Superior temporal gyrus (tissue), 1 donor: ENCODE data around the gene HSD17B10.
"Not testable (repeated sequence)": the region's sequence is repeated elsewhere in the genome, so short reads cannot be mapped to it uniquely, and the experiment has no call there.

Experiments
- DNase-seq: peaks from one replicate; pipeline ENCODE4 v3.0.0-alpha.2; 2016; ENCODE audit errors: extremely low spot score

Gene HSD17B10

DNA sequence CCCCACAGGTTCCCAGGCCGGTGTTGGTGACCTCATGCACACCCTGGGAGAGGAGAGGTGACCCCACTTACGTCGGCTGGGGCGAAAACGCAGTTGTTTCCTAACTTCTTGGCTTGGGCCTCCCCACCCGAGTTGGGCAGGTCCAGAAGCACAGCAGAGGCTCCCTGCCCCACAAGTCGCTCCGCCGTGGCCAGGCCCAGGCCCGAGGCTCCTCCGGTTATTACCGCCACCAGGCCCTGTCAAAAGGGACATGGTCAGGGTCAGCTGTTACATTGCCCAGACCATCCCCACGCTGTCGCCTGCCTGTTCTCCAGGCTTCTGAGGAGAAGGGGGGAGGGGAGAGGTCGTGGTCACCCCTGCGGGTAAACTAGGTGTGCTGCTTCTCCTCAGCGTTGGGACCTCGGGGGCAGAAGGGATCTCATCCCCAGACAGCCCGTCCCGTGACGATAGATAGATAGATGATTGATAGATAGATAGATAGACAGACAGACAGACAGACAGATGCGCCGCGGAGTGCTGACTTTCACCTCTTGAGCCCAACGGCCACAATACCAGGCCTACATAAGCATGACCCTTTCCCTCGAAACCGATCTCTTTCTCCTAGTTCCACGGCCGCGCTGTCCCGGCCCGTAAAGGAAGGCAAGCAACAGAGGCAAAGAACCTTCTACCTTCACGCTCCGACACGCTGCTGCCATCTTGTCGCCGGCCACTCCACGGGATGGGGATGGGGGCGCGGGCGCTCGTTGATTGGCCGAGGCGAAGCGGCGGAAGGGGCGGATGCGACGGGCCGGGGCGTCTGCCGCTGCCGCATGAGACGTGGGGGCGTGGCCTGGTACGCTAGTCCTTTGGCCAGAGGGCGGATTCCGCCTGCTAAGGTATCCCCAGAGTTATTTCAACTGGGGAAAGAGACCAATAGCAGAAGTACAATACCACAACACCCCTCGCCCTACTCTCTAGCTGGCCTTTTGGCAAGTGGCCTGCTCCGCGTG lies at the start of gene HSD17B10:
HSD17B10 (minus strand) TSS at position 720 of the 989 bp plus-strand sequence; CDS start at position 695, 25 bp downstream.
- DNase-seq: peak; percentile 81

DNA sequence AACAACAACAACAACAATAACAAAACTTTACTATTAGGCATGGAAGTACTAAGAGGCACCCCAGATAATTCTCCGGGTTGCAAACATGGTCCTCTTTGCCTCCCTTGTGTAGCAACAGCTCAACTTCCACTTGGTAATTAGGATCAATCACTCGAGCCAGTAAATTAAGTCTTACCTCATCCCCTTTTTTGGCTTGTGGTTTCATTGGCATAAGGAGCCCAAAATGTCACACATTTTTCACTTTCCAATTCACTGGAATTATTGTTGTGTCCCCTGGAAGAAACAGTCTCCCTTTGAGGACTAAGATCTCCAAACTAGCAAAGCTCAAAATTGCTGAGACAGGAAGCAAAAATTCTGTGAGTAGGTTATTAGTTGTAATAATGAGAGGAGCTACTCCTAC lies 49.2 kb upstream of the HSD17B10 start:
- DNase-seq: no peak

DNA sequence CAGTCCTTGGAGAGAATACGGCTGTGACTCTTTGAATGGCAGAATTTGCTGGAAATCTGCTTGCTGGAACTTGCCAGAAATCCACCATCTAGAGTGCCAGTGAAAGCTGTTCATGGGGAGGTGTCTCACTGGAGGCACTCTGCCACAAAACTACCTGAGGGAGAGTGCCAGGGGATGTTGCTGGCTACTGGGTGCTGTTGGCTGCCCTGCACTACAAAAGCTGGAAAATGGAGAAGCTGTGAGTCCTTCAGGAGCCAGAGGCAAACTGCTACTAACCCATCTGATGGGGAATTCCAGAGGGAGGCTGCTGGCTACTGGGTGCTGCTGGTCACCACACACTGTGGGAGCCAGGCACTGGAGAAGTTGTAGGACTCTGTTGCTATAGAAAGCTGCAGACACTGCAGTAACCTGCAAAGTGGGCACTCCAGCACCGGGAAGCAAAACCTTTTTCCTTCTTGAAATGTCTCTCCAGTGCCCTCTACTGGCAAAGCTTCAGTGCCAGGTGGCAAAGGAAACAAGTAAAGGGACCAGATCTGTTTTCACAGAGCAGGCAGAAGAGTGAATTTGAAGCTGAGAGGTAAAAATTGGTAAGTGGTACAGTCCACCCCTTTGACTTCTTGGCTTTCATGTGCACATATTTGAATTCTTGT lies 47.8 kb upstream of the HSD17B10 start:
- peak; percentile 64 for DNase-seq

DNA sequence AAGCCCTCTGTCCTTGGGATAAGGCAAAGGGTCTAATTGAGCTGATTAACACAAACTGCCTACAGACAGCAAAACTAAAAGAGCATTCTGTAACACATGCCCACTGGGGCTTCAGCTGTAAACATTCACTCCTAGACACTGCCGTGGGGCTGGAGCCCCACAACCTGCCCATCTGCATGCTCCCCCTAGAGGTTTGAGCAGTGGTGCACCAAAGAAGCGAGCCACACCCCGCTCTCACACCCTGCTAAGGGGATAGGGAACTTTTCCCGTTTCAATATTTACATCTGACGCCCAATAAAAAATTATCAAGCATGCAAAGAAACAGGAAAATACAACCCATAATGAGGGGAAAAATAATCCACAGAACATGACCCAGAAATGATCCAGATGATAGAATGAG lies 46.9 kb upstream of the HSD17B10 start:
- DNase-seq: no peak

DNA sequence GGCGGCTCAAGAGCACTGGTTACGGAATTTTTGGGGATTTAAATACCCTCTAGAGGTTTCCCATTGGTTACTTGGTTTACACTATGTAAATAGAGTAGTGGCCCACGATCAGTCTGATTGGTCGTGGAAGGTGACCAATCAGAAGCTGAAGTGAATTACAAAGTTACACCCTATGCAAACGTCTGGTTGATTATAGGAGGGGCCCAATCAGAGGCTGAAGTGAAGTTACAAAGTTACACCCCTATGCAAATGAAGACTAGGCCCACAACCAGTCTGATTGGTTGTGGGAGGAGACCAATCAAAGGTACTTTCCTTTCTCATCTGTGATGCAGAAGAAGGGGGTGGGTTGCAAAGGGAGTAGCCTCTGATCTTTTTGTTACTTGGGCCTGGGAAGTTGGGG lies 45.1 kb upstream of the HSD17B10 start:
- DNase-seq: no peak

DNA sequence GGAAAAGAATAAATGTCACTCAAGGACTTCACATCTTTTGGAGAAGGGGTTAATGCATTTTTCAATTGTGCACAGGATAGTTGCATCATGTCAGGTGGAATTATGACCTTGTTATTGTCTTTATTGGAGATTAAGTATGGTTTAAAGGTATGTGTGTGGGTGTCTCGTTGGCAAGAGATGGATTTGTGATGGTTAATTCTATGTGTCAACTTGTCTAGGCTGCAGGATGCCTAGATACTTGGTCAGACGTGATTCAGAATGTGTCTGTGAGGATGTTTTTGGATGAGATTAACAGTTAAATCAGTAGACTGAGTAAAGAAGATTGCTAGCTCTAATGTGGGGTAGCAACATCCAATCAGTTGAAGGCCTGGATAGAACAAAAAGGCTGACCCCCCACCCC lies 42.2 kb upstream of the HSD17B10 start:
- DNase-seq: no peak

DNA sequence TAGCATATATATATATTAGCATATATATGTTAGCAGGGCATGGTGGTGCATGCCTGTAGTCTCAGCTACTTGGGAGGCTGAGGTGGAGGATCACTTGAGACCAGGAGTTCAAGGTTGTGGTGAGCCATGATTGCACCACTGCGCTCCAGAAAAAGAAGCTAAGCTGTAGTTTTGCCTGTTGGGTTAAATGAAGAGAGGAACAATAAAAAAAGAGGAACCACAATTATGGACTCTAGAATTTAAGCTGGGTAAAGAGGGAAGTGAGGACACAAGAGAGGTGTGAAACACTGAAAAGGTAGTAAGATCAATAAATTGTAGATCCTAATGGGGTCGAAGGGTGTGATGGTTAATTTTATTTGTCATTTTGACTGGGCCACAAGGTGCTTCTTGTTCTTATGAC lies 40.5 kb upstream of the HSD17B10 start:
- DNase-seq: no peak

DNA sequence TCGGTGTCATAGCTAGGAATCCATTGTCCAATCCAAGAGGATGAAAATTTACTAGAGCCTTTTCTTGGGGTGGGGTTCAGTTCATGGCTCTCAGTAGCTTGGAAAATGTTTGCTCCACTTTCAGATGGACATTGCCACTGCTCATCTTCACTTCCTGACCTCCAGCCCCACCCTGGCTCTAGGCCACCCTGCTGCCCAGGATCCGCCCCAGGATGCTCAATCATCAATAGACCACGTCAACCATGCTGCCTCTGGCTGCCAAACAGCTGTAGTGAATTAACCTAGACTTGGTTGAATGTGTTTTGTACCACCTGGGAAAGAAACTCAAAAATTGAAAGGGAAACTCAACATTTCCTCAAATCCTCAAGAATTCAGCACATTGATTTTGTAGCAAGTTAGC lies 37.2 kb upstream of the HSD17B10 start:
- DNase-seq: no peak

DNA sequence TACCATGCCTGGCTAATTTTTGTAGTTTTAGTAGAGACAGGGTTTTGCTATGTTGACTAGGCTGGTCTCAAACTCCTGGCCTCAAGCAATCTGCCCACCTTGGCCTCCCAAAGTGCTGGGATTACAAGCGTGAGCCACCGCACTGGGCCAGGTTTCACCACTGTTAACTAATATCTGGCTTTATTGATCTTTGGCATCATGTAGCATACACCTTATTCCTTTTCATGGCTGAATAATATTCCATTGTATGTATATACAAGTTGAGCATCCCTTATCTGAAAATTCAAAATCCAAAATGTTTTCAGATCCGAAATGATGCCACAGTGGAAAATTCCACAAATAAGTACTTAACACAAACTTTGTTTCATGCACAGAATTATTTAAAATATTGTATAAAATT lies 34.5 kb upstream of the HSD17B10 start:
- not testable (repeated sequence) for DNase-seq

DNA sequence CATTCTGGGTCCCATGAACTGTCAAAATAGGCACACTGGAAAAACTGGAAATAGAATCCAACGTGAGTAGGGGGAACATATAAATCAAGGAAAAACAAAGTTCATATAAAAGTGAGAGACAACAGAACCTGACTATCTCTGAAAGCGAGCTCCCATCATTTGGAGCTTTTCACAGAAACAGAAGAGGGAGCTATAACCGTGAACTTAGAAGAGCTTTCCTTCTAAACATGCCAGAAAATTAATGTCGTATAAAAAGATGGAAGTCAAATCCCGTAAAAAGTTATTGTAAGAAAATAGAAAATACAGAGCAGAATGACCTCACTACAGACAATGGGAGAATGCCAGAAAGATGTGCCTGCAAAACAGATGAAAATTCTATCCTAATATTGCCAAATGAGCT lies 23.9 kb upstream of the HSD17B10 start:
- DNase-seq: peak; percentile 8

DNA sequence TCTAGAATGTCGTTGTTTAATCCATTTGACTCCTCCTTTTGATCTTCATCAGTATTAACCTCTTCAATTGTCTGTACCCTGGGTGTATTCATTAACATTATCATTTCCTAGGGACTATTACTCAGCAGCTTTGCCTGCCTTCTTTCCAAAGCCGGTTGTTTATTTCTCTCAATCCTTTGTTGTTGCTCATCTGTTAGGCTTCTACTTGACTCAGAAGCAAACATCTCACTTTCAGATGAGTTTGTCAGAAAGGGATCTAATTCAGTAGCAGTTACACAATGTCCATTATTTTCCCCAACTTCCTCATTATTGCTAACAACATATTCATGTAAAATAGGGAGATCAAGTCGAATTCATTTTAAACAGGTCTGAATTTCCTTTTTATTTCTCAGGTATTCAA lies 22.1 kb upstream of the HSD17B10 start:
- no peak for DNase-seq

DNA sequence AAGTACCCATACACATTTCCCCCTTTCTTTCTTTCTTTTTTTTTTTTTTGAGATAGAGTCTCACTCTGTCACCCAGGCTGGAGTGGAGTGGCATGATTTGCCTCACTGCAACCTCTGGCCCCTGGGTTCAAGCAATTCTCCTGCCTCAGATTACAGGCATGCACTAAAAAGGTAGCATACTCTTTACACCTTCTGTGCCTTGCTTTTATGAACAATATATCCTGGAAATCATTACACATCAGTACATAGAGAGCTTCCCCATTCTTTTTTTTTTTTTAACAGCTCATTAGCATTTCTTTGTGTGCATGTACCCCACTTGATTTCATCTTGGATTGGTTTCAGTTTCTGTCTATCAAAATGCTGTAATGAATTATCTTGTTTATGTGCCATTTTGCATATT lies 18.6 kb upstream of the HSD17B10 start:
- no peak for DNase-seq

DNA sequence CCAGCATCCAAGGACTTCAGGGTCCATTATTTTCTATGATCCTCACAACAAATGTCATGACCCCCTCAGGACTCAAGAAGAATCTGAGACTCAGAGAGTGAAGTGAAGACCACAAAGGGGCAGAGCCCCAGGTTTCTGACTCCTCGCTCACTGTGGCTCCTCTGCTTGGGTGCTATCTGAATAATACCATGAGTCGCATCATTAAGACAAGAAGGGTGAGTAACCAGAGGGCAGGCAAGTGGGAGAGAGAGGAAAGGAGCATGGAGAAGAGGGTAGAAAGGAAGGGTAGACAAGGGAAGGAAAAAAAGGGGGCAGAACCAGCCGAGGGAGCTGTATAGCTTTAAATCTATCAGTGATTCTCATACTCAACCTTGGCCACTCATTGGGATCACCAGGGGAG lies 15.5 kb upstream of the HSD17B10 start:
- DNase-seq: no peak

DNA sequence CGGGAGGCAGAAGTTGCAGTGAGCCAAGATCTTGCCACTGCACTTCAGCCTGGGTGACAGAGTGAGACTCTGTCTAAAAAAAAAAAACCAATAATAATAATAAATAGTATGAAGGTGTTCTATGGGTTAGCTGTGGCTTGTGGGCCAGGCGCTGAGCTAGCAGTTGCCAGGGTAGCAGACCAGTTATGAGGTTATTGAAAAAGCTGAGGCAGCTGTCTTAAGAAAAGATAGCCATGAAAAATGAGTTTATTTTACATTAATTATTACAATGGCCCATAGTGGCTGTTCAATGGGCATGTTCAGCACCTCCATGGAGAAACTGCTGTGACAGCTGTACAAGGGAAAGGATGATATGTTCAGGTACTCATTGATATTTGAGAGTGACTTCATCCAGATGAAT lies 13.3 kb upstream of the HSD17B10 start:
- DNase-seq: no peak

DNA sequence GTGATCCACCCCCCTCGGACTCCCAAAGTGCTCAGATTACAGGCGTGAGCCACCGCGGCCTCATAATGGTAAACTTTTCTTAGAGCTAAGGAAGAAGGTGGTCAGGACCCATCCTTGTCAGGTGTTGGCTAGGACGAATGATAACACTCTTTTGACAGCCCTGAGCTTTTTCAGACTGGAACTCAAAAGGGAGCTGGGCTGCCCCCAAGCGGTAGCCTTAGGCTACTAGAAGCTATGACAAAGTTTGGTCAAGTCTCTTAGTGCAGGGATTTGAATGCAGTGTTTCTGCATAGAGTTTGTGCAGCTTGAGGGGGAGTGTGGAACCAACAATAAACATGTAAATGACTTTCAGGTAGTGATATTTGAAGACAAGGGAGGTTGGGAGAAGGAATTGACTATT lies 11.8 kb upstream of the HSD17B10 start:
- peak; percentile 45 for DNase-seq

DNA sequence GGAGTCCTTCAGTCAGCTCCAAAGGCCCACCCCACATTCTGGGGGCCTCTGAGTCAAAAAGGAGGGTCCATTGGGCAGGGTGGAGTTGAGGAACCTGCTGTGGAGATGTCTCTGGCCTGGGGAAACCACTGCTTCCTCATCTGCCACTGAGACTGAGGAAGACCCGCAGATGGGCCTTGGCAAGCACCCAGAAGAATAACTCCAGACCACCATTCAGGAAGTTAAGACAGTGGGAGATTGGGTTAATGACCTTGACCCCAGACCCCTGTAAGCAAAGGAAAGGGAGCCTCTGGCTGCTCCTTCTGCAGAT lies 8.1 kb upstream of the HSD17B10 start:
- DNase-seq: no peak

DNA sequence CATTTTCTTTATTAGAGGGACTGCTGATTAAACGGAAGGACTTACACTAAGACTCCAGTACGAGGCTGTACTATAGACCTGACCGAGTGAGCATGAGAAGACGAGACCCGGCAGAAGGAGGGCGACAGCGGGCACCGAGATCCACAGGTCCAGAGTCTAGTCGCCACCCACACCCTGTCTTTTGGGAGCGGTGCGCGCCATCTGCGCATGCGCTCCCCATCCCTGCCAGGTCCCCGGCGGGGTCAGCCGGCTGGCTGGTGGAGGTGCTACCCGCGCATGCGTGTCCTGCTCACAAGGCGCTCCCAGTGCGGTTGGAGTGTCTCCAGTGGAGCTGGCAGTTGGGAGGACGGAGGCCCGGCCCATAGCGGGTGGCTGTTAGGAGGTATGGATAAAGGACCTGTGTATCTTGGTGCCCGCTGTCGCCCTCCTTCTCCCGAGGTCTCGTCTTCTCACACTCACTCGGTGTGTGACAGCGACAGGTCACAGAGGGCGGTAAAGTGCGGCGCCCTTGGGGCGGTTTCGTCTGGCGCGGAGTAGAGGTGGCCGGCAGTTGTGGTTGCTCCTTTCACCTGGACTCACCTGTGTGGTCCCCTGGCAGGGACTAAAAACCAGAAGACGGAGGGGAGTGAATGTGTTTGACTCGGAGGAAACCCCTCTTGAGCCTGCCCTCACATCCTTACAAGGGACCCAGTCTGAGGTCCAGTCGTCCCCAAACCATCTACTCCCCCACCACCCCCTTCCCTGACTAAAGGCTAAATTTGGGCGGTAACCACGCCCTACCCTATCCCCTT lies 7.6 kb upstream of the HSD17B10 start:
- peak; percentile 41 for DNase-seq

DNA sequence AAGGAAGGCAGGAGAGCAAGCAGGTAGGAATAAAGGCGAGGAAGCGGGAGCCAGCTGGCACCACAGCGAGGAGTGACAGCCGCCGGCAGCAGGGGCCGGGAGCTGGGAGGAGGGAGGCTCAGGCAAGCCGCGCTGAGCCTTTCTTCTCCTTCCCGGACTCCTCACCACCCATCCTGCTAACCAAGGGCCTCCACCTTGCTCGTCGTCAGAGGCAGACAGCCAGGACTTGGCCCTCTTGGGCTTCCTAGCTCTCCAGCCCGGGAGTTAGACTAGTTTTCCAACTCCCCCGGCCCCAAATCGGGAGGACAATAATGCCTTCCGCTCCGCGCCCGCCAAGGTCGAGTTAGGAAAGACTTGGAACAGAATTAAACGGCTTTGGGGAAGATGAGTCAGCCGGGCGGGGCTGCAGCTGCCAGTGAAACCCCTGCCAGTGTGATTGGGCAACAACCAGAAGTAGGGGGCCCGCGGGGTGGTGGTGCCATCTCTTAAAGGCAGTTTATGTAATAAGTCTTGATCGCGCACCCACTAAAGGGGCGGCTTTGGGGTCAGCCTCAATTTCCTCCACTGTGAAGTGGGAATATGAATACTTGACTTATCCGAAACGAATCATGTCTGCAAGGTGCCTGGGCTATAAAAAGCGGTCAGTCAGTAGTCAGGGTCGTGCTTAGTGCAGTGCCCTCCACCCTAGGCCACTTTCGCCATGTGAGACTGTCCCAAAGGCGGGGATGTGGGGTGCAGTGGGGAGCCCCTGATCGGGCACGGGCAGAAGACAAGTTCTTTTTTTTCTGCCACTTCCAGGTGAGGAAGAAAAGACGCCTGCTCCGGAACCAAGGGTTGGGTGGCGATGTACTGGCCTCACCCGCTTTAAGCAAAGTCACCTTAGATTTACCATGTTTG lies 6.7 kb upstream of the HSD17B10 start:
- DNase-seq: peak; percentile 8

DNA sequence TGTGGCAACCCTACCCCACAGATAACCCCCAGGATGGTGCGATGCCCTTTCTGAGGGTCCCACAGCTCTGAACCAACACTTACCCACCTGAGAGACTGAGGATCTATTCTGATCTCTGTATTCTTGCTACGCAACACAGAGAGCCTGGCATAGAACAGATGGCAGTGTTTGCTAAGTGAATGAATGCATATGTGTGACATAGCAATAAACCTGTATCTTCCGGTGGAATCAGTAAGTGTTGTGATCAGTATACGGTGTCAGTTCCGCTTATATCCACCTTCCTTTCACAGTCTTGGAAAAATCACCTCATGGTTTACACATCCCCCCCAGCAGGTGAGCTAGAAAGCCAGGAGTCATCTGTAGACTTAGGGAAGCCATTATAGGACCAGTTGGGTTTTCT lies 5.9 kb upstream of the HSD17B10 start:
- peak; percentile 5 for DNase-seq

DNA sequence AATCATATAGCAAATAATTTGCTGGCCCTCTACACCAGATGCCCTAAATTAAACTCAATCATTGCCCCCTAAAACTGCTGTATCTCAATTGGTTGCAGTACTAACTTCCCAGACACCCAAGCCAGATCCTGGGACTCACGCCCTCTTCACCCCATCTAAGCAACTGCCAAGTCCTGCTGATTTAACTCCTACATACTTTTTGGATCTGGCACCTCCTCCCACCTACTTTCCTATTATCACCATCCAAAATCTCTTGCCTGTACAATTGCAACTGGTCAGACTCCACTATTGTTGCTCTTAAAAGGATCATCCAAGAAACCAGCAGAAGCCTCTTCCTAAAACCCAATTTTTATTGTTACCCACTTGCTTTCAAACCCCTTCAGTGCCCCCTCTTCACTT lies 4.7 kb upstream of the HSD17B10 start:
- no peak for DNase-seq

DNA sequence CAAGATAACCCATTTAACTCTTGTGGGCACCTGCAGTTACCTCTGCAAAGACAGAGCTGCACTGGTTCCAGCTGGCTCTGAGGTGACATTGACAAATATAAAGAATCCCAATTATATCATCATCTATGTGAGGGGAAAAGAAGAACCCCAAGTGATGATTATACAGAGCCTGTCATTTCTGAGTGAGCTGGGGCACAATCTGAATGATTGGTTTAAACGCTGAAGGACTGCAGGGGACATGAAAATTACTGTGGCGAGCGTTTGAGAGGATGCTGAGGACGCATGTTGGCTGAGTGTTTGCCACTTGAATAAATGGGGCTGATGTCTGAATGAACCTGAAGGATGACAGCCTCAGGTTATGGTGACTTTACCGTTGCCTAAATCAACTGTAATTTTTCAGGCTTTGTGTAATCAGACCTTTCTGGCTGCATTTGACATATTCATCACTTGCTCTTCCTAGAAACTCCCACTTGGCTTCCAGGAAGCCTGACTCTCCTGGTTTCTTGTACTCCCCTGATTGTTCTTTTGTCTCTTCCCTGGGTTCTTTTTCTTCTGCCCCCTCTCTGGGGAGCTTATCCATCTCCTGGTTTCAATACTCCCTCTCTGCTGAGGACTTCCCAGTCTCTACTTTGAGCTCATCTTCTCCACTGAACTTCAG lies 4.1 kb upstream of the HSD17B10 start:
- DNase-seq: no peak
